ENCODE measurements around the gene DAB2IP. TPM values are rescaled to one million over a fixed set of nuclear protein-coding genes. Genes with fewer than 3 reads are reported as not detected.

Gene DAB2IP
- total RNA-seq, 2 donors from 2014 or later, result 51.6 to 83.2 TPM

DNA sequence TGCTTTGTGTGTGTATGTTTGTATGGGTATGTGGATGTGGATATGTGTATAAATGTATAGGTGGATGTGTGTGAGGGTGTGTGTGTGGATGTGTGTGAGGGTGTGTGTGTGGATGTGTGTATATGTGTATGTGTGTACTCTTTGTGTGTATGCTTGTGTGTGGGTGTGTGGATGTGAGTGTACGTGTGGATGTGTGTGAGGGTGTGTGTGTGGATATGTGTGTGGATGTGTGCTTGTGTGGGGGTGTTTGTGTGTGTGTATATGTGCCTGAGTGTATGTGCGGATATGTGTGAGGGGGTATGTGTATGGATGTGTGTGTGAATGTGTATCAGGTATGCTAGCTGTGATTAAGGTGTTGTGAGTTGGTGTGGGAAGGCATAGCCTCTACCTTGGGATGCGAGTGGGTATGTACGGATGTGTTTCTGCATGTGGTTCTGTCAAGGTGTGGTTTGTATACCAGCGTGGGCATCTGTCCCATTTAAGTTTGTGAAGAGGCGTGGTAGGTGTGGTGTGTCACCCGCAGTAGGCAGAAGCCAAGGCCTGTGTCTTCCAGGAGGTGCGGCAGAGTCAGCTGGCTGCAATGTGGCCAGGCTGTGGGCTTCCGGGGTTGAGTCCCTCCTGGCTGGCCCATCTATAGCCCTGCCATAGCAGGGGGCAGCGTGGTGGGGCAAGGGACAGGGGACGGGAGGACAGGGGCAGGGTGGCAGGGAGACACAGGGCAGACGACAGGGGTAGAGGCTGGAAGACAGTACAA is 155.8 kb downstream of the DAB2IP start:
- H3K27ac ChIP-seq, result no peak overlapping the region
- TF ChIP-seq, protein P1, sequence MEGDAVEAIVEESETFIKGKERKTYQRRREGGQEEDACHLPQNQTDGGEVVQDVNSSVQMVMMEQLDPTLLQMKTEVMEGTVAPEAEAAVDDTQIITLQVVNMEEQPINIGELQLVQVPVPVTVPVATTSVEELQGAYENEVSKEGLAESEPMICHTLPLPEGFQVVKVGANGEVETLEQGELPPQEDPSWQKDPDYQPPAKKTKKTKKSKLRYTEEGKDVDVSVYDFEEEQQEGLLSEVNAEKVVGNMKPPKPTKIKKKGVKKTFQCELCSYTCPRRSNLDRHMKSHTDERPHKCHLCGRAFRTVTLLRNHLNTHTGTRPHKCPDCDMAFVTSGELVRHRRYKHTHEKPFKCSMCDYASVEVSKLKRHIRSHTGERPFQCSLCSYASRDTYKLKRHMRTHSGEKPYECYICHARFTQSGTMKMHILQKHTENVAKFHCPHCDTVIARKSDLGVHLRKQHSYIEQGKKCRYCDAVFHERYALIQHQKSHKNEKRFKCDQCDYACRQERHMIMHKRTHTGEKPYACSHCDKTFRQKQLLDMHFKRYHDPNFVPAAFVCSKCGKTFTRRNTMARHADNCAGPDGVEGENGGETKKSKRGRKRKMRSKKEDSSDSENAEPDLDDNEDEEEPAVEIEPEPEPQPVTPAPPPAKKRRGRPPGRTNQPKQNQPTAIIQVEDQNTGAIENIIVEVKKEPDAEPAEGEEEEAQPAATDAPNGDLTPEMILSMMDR (IDR thresholded peaks at IDR 0.05), result no peak
- no peak for TF ChIP-seq POLR2AphosphoS5 (IDR thresholded peaks at IDR 0.05)
- no peak for TF ChIP-seq POLR2A (IDR thresholded peaks at IDR 0.05)
- H3K4me3 ChIP-seq, result no peak overlapping the region
- DNase-seq (ENCODE audit: low spot score), result no peak
- no peaks in the 10 kb centered on the region for H3K4me1 ChIP-seq (replicated peaks)
- H3K27me3 ChIP-seq (replicated peaks; ENCODE audit: insufficient read depth), result no peaks in the 10 kb centered on the region
- intact Hi-C loops (cut with DNase I), result no loop called here
- no peaks in the 10 kb centered on the region for H3K9me3 ChIP-seq
- 58% methylated on average over 12 of the region's 12 CpGs for WGBS
- no peaks in the 10 kb centered on the region for H3K36me3 ChIP-seq

DNA sequence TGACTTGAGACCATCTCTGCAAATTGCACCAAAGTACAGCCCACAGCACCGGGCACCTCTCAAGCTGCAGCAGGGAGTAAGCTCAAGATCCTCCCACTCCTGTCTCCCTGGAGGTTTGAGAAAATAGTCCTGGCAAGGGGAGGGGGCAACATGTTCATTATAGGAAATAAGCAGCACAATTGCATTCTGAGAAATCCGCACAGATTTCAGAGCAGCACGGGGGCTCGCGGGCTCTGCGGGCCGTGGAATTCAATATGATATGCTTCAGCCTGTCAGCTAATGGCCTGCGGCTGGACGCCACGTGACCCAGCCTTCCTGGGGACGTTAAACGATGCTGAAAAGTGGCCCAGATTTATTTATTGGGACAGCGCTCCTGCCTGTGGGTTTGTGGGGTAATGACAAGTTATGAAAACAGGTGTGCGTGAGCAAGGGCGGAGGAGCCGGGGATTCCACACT is 156.4 kb downstream of the DAB2IP start:
- no peak overlapping the region for H3K4me3 ChIP-seq
- H3K27me3 ChIP-seq (replicated peaks; ENCODE audit: insufficient read depth), result no peaks in the 10 kb centered on the region
- 41% methylated on average over 16 of the region's 16 CpGs for WGBS
- DNase-seq (ENCODE audit: low spot score), result no peak
- no peak for TF ChIP-seq POLR2AphosphoS5 (IDR thresholded peaks at IDR 0.05)
- TF ChIP-seq, protein P1 (IDR thresholded peaks at IDR 0.05), result peak in 1 of 4 experiments; percentile 40
- intact Hi-C loops (cut with DNase I), result no loop called here
- no peaks in the 10 kb centered on the region for H3K9me3 ChIP-seq
- H3K4me1 ChIP-seq (replicated peaks), result no peaks in the 10 kb centered on the region
- no peak overlapping the region for H3K27ac ChIP-seq
- H3K36me3 ChIP-seq, result no peaks in the 10 kb centered on the region

DNA sequence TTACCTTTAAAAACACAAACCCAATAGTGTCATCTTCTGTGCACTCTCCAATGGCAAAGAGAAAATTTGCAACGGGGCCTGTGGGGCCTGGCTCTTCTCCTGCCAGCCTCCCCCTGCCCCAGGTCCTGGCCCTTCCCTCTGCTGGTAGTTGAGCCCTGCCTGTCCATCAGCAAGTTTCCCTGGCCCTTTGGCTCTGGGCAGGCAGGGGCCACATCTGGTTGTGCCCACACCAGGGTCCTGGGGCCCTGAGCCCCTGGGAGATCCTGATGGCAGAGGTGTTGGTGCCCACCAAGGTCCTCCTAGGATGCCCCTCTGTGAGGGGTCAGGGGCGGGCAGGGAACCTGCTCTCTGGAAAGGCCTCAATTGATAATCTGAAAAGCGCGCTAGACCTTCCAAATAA is 157.3 kb downstream of the DAB2IP start:
- TF ChIP-seq POLR2AphosphoS5 (IDR thresholded peaks at IDR 0.05) (no peak), POLR2A (IDR thresholded peaks at IDR 0.05) (no peak)
- TF ChIP-seq, protein P1 (IDR thresholded peaks at IDR 0.05), result no peak
- intact Hi-C loops (cut with DNase I), result no loop called here
- 91% methylated on average over 4 of the region's 4 CpGs for WGBS
- Histone ChIP-seq H3K9me3 (no peaks in the 10 kb centered on the region), H3K36me3 (no peaks in the 10 kb centered on the region), H3K27ac (no peak overlapping the region), H3K4me3 (no peak overlapping the region), H3K4me1 (replicated peaks) (no peaks in the 10 kb centered on the region), H3K27me3 (replicated peaks; ENCODE audit: insufficient read depth) (no peaks in the 10 kb centered on the region)
- no peak for DNase-seq (ENCODE audit: low spot score)

DNA sequence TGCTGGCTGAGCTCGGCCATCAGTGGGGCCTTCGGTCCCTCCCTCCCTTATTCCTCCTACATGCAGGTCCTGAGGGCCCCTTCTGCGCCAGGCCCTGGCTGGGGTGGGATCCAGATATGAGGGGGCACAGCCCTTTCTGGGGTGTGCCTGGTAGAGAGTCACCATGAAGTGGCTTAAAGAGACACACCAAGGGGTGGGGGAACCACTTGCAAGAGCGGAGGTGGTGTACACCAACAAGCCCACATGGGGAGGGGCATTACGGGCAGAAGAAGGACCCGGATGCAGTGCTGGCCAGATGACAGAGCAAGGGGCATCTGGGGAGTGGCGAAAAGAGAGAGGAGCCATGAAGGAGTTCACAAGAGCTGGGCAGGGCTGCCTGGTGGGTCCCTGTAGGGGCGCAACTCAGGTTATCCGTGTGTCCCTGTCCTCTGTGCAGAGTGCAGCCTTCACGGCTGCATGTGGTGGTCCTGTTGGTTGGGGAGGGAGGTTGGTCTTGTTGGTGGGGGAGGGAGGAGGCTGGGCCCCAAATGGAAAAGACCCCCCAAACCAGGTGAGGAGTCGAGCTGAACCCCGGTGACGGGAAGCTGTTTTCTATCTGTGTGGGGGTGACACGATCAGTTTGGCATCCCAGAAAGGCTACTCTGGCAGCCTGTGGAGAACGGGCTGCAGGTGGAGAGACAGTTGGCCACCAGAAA is 158.1 kb downstream of the DAB2IP start:
- Histone ChIP-seq H3K27me3 (replicated peaks; ENCODE audit: insufficient read depth) (no peaks in the 10 kb centered on the region), H3K27ac (no peak overlapping the region), H3K9me3 (no peaks in the 10 kb centered on the region), H3K36me3 (no peaks in the 10 kb centered on the region), H3K4me3 (no peak overlapping the region), H3K4me1 (replicated peaks) (no peaks in the 10 kb centered on the region)
- no peak for DNase-seq (ENCODE audit: low spot score)
- WGBS, result 94% methylated on average over 15 of the region's 15 CpGs
- no peak for TF ChIP-seq POLR2AphosphoS5 (IDR thresholded peaks at IDR 0.05)
- TF ChIP-seq, protein P1 (IDR thresholded peaks at IDR 0.05), result no peak
- no peak for TF ChIP-seq POLR2A (IDR thresholded peaks at IDR 0.05)
- intact Hi-C loops (cut with DNase I), result no loop called here

Measured in prostate gland (tissue), 2 donors.